ENCODE data around the gene EFNA5. TPM values are rescaled to one million over a fixed set of nuclear protein-coding genes. Genes with fewer than 3 reads are reported as not detected.

Gene EFNA5
- polyA plus RNA-seq, 3 donors: 24.7 to 26.4 (median 24.7) TPM

DNA sequence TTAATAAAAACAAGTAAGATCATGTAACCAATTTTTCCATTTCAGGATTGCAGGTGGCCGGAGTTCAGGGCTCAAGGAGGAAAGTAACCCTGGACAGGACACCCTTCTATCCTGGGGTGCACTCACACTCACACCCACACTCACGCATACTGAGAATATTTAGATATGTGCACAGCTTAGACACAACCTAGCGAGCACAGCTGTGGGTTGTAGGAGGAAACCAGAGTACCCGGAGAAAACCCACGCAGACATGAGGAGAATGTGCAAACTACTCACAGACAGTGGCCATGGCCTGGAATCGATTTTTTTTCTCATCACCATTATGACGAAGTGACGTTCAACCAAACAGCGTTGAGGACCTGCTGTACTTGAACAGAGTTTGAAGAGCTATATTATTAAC, 4.5 kb upstream of the EFNA5 start:
- DNase-seq: no peak

DNA sequence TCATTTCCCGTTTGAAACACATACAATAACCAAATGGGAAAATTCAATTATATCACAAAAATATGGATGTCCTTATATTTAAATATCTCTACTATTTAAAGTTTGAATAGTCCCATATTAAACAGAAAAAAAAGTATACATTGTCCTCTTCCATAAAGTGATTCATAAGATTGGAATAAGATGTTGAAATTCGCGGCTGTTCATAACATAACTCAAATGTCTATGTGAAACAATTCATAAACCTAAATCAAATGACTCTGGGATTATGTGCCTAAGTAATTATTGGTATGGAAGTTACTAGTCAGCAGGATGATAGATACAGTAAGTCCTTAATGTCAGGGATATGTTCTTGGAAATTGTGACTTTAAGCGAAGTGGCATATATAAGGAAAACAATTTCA, 3.9 kb upstream of the EFNA5 start:
- DNase-seq: no peak

DNA sequence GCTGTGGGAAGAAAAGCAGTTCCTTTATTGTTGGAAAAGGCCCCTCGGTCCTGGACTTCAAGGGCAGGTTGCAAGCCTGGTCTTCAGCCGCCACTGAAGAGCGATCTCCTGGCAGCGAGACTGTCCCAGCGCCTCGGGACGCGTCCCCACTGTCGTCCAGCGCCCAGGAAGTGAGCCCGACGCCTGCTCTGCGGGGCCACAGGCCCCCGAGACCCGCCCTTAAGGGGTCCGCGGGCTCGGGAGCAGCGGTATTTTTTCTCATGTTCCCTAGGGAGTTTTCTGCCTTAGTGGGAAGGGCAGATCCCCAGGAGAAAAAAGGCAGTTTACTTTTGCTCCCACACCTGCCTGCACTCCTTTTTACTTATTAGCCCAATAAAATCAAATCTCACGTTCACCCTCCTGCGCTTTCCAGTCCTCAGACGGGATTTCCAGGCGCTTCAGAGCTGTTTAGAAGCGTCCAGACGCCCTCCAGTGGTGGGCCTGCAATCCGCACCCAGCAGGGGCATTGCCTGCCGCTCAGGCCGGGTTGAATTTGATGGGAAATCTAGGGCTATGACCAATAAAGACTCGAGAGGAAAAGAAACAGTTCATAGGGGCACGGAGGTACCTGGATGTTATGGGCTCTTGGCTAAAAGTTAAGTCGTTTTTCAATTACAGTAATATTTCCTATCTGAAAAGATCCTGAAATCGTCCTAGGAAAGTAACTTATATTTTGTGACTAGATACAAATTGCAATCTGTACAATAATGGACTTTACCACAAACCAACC, 2.8 kb upstream of the EFNA5 start:
- peak; percentile 89 for DNase-seq

DNA sequence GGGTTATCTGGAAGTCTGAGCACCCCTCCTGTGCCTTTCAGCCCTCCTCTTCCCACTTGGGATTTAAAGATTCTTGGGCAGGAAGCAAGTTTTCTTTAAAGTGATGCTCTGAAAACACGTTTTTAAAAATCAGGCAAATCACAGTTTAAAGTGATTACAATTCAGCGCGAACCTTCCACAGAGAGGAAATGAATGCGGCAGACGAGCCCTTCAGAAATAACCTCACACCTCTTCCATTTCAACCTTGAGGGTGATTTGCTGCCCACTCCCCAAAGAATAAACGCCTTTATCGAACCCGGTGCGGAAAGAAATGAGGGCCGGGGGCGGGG, 2.3 kb upstream of the EFNA5 start:
- no peak for DNase-seq

DNA sequence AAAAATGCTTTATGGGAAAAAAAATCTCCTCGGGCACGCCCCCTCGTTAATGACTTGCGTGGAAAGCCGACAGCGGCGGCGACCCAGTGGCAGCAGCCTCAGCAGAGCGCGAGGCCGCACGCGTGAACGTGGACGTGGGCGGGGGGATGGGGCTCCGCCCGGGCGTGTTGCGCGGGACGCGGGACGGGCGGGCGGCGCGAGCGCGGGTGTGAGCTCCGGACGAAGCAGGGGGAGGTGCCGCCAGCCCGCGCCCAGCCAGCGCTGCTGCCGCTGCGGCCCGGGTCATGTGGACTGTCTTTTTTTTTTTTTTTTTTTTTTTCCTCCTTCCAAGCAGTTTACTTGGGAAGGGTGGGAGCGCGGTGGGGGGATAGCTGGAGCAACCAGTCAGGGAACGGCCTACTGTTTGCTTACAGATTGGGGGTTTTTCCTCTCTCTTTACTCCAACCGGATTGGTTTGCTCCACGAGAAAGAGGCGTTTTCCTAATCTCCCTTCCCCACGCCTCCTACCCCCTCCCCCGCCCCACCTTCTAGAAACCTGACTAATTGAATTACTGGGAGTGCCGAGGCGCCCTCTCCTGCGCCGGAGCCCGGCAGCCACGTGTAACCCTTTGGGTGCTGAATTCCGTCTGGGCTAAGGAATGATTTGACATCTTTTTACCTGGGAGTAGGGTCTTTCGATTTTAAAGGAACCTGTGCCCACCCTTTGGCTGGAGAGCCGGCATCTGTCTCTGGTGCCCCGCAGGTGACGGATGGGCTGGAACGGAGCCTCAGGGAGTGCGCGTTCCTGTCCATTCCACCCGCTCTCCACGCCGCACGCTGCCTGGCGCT, 1.7 kb upstream of the EFNA5 start:
- DNase-seq: peak; percentile 93

DNA sequence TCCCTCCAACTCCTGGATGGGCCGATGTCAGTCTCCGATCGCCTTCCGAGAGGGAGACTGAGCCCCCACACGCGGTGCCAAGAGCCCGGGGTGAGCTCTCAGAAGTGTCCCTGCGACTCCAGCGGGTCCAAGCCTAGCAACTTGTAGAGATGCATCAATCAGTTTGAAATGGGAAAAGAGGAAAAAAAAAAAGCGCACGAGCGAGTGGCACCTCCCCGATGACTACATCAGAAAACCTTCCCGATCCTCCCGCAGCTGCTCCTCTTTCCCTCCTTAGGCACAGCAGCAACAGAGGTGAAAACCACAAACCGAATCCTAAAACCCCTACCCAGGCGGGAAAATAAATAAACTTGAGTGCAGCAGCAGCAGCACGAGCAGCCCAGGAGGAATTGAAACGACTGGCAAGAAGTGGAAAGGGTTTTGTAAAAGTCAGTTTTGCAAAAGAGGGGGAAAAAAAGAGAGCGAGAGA, 1.0 kb upstream of the EFNA5 start:
- no peak for DNase-seq

DNA sequence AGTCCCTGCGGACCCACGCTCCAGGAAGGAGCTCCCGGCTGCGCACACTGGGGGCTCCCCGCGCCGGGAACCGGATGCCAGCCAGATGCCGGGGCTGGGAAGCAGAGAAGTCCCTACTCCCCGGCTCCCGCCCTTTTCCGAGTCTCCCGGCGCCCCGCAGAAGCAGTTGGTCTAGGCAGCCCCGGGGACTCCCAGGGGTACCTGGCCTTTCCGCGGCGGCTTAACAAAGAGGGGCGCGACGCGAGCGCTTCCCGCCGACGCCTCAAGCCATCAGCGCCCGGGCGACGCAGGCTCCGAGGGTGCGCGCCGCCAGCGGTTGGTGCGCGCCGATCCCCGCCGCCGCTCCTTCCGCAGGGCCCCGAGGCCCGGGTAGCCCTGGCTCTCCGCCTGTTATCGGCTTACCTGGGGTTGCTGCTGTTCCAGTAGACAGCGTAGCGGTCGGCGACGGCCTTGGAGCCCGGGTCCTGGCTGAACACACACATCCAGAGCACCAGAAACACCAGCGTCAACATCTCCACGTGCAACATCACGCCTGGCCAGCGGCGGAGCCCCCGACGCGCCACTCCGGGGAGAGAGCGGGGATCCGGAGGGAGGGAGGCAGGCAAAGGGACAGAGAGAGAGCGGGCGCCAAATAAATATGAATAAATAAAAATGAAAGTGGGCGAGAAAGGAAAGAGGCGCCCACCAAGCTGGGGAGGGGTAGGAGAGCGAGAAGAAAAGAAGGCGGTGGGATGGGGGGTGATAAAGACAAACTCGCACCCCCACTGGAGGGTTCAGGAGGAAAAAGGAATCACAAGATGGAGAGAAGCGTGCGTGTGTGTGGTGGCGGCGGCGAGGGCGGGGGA, 428 bp downstream of the EFNA5 start:
- DNase-seq: peak; percentile 46

DNA sequence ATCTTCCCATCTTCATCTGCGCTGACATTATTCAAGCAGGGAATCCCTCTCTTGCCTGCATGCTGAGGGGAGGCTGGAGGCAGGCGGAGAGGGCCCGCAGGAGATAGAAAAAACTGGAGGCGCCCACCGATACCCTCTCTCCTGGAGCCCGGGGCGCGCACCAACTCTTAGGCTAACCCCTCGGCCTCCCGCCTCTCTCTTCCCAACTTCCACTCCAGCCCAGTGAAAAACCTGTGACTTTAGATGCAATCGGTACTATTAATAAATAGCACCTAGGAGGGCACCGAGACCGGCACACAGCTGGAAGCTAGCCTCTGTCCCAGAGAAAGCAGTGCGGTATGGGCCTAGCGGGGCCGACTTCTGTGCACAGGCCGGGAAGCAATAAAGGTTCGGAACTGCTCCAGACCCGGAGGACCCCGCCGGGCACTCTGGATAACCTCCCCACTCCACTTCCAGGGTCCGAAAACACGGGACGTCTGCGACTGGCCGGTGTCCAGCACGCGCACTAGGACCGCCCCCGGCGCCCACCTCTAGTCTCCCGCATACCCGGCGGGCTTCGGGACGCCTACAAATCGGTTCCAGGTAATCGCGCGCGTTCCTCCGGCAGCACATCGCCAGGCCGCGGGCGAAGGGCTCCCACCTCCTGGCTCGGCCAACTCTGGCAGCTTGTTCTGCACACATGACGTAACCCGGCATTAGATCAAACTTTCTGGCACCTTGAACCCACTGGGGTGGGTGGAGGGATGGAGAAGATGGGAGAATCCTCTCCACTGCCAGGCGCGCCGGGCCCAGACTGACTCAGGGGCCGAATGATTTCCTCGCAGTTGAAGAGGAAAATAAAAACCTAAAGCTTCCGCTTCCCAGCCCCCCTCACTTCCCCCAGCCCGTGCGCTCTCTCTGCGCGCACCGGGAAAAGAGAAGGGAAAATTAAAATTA, 1.4 kb downstream of the EFNA5 start:
- DNase-seq: peak; percentile 42

DNA sequence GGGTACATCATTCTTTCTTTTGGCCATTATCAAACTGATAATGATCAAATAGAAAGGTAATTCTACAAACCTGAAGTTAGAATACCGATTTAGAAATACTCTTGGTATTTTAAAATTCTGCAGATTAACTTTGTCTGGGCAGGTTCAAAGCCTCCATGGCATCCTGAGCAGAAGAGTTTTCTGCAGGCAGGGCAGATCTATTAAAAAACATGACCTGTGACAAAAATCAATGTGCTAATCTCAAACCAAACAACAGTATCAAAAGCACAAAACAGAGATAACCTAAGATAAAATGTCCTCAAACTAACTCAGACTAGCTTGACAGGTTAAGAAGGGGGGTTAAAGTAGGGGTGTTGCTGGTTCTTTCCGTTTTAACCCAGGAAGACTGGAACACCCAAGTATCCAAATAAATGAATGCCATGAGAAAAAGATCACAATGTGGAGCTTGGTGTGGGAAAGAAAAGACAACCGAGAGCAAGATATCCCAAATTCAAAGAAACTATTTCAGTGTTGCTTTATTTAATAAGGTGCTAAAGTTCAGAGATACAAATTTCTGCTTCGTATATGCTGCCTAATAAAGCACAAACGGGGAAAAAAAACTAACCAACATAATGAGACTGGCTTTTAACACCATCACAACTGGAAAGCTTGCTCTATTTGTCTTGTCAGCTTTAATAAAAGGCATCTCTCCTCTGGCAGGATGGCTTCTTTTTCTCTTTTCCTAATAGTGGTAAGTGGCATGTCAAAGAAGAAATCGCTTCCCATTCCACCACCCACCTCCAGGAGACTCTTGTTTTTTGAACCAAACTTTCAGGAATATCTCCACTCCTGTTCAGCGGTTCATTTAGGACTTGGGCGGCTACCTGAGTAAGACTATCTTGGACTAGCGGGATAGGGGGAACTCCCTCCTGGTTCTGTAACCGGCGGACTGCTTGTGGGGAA, 2.3 kb downstream of the EFNA5 start:
- DNase-seq: peak; percentile 30

DNA sequence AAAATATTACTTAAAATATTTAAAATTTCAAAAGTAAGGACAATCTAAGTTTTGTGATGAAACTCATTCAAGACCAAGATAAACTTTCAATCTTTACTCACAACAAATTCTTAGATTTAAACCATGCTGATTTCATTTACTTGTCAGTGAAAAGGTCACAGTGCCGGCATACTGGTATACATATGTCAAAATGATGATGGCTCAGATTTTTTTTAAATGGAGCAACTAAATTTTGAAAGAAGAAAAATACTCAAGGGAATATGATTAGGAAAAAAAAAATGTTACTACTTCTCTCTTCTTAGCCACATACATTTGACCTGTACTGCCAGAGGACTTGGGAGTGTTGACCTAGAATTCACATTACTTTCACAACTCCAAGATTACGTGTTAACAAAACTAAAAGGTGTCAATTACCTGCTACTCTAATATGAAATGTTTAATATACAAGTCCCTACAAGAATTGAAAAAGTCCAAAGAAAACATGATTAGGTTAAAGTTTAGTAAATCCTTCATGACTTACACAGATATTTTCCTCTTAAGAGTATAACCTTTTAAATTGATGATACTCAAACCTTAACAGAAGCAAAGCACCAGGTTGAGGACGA, 4.6 kb downstream of the EFNA5 start:
- no peak for DNase-seq

DNA sequence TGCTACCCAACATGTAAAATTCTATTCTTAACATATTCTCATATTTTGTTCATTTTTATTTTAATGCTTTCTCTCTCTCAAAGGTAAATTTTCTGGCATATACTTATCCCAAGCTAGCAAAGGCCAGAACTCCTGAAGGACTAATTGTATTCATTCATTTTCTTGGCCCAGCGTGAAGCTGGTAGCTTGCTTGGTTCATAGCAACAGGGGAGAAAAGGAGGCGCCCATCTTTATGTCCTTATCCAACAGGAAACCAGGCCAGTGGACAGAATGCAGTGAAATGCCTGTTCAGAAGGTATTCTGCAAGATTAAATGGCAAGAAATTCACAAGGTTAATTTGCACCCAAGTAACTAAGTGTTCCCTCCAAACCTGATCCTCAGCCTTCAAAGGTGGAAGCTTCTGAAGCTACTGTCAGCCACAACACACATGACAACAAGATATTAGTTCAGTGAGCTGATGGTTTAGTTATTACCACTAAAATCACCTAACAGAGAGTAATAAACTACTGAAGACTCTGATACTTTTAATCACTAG, 5.6 kb downstream of the EFNA5 start:
- DNase-seq: no peak

DNA sequence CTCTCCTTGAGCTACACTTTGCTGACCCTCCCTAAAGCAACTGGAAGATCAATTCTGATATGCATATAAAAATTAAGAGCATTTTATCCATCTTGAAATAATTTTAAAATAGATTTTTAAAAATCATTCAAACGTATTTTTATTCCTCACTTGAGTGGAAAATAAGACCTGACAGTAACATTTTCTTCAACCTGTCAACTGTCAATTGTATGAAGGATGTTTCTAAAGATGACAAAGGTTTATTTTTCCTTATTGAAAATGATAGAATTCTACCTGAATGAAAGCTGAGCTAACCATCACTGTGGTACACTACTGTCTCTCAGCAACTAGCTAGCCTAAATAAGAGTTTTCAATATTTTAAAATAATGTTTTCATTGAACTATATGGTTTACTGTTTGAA, 7.0 kb downstream of the EFNA5 start:
- no peak for DNase-seq

DNA sequence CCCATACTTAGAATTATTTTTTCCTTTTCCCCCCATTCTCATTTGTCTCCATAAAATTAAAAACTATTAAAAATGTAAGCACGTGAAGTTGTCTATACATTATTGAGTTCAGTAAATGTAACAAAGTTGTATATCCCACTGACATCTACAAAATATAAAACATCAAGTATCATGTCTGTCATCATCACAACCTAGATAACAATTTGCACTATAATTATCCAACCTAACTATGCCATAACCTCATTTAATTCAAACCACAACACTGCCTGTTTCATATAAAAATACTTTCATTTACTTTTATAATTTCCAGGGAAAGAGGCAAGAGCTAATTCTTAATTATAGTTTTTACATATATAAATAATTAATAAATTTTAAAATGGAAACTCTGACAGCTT, 9.1 kb downstream of the EFNA5 start:
- DNase-seq: no peak

DNA sequence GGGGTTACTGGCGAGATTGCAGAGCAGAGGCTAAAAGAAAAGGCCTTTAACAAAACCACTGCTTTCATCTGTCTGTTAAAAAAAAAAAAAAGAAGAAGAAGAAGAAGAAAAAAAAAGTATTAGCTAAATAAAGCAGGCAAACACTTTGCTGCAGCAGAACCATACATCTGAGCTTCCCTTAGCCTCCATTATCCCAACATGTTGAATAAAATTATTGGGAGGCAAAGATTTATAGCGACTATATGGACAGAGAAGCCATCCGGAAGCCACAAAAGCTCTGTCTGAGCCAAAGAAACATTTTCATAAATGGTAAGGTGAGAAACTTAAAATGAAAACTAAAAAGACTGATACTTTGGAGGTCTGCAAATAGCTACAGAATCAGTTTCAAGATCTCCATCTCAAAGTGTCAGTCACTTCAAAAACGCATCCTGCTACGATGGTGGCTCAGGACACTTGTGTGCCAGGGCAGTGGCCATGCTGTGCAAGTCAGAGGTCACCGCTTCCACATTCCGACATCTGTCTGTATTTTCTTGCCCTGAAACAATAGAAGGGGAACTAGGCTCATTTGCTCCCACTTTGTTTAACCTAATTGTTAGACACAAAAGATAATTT, 9.6 kb downstream of the EFNA5 start:
- DNase-seq: no peak

DNA sequence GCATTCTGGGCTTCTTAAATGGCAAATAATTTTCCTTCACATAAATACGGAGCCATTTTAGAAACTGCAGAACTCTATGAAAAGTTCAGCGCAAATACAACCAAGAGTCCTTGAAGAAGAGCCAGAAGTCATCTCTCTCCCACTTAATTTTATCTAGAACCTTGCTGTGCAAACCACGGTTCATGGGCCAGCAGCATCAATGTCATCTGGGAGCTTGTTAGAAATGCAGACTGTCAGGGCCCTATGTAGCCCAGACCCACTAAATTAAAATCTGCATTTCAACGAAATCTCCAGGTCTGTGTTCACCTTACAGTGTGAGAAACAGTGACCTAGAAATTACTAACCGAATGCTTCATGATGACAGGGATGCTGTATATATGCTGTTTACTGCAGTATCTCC, 12.2 kb downstream of the EFNA5 start:
- DNase-seq: no peak

DNA sequence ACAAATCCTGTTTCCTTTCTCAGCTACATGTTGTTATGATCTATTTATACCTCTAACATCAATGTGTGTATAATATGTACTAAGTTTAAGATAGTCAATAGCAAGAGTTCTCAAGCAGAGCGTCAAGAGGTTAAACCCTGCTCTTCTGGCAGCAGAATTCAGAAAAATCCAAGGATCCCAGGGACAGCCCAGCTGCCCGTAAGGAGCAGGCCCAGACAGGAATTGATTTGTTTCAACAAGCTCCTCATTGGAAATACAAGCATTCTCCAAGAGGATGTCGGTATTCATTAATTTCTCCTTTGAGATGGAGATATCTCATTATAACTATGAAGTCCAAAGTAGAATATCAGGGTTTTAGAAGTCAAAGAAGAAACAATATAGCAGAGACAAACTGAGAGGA, 14.9 kb downstream of the EFNA5 start:
- no peak for DNase-seq

DNA sequence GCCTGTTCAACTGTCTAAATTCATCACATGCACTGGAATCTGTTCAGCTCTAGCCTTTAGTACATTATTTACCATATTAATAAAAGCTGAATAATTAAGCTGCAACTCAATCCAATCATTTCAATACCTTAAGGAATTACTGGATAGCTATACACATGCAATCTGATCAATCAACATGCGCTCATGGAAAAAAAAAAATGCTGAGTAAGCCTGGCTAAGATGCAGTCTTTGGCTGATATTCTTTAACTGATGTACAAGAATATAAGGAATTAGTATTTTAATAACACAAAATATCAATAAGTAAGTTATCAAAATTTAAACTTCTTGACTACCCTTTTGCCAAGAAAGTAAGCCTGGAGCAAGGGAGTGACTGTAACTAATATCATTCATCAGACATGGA, 15.9 kb downstream of the EFNA5 start:
- DNase-seq: no peak

DNA sequence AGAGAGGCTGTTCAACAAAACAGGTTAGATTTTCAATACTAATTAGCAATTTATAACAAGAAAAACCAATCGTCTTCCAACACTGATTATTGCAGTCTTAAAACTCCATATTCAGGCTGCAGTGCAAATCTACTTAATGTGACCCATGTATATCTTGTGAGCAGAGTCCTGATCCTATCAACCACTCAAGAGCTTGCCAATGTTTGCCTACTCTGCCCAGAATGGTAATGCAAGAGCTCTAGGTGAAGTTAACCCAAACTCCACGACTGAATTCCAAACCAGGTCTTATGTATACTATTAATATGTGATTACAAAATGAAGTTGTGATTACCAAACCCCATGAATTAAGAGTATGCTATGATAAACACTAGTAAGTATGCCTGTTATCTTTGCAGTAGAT, 17.1 kb downstream of the EFNA5 start:
- no peak for DNase-seq

Measured in renal pelvis (tissue), 4 donors.